Pancreas (tissue), 10 donors: ENCODE measurements around the gene CDK11B. TPM values are rescaled to one million over a fixed set of nuclear protein-coding genes. Genes with fewer than 3 reads are reported as not detected.

Experiments
- ATAC-seq, 4 donors: fragments of 200-7000 bp; cut with Tn5 transposase; one replicate each; pipeline versions ENCODE4 v1.8.0 to v1.9.1; 2020; ENCODE audit warnings: mild to moderate bottlenecking in 4 of 4, moderate library complexity in 4 of 4
- DNase-seq, 6 donors: peaks; one replicate each; pipeline ENCODE4 v3.0.0-alpha.2; 2020
- FAIRE-seq: peaks from 2 replicates; lab custom pipeline; 2012; peaks lifted over from hg19 to GRCh38; lab: Jason Lieb, UNC
- H3K27ac ChIP-seq, 4 donors: fragments of 200-600 bp; sonication (generic); 1 replicate in 3 of 4; 2 replicates in 1 of 4; pipeline versions ENCODE4 v1.5.0 to v1.8.0; 2020
- H3K27me3 ChIP-seq, 4 donors: fragments of 200-600 bp; one replicate each; pipeline ENCODE4 v1.8.0; 2021
- H3K36me3 ChIP-seq, 3 donors: fragments of 200-600 bp; sonication (generic) in 1 of 3; one replicate each; pipeline versions ENCODE4 v1.5.0 to v1.8.0; 2020 to 2021
- H3K4me1 ChIP-seq, 3 donors: fragments of 200-600 bp; one replicate each; pipeline ENCODE4 v1.8.0; 2021
- H3K4me3 ChIP-seq, 4 donors: fragments of 200-600 bp; sonication (generic) in 2 of 4; one replicate each; pipeline versions ENCODE4 v1.5.0 to v1.8.0; 2020 to 2021
- H3K9me3 ChIP-seq, 4 donors: fragments of 200-600 bp; one replicate each; pipeline ENCODE4 v1.8.0; 2021
- WGBS, 2 donors: extraction: QIAGEN DNeasy Blood & Tissue Kit; methylation state at CpG; one replicate each; pipeline ENCODE4 v1.1.7; 2013; 5-methylcytosine and 5-hydroxymethylcytosine counted together
- intact Hi-C, 3 donors: fragments of 100-400 bp; cut with DNase I; formaldehyde crosslinking; loops; one replicate each; pipeline versions ENCODE4 v1.11.1 to v1.14.2; 2022
- polyA plus RNA-seq, 2 donors: library from polyadenylated mRNA; stranded (reverse); fragments of 200-250 nt; gene quantifications; one replicate each; pipeline ENCODE4 v1.2.3, GENCODE V29; 2013
- total RNA-seq, 6 donors: library from RNA; stranded (reverse); fragmentation: NEBNext Ultra II Directional in 4 of 6; extraction: Animal tissue kit (Norgen Biotek cat#: 25700) in 4 of 6; gene quantifications; one replicate each; pipeline versions ENCODE4 v1.2.1 to v1.2.4, GENCODE V29; 2021 to 2023
- TF ChIP-seq, protein P1 (sequence below), 4 donors: fragments of 200-600 bp; sonication (generic) in 3 of 4; IDR thresholded peaks; one replicate each; pipeline versions ENCODE4 v1.5.0 to v1.8.0; 2021; ENCODE audit warnings: antibody characterized with exemption in 4 of 4
- donor health status: healthy with polysubstance abuse.
- donor health status: DM: no; HTN: no; CAD: no; lungs with moderate emphysema.
- donor health status: DM: no; HTN: no; CAD: no.
- donor health status: control.
- donor health status: control.
- donor health status: Bipolar disorder and iron deficiency.
- donor health status: DM: yes; HTN: yes; CAD: no.
- donor health status: DM: no; HTN: no; CAD: no.
- donor health status: DM: no; HTN: no; CAD: no.
- donor health status: DM: yes; HTN: yes; CAD: no.

Gene CDK11B
- total and polyA plus RNA-seq, 8 donors, result 9.0 to 31.8 (median 10.9) TPM

- intact Hi-C loops, result no loop called here
- WGBS, 2 donors, result 6 to 7% methylated on average over 22 to 48 of the region's 48 CpGs
- TF ChIP-seq, protein P1, sequence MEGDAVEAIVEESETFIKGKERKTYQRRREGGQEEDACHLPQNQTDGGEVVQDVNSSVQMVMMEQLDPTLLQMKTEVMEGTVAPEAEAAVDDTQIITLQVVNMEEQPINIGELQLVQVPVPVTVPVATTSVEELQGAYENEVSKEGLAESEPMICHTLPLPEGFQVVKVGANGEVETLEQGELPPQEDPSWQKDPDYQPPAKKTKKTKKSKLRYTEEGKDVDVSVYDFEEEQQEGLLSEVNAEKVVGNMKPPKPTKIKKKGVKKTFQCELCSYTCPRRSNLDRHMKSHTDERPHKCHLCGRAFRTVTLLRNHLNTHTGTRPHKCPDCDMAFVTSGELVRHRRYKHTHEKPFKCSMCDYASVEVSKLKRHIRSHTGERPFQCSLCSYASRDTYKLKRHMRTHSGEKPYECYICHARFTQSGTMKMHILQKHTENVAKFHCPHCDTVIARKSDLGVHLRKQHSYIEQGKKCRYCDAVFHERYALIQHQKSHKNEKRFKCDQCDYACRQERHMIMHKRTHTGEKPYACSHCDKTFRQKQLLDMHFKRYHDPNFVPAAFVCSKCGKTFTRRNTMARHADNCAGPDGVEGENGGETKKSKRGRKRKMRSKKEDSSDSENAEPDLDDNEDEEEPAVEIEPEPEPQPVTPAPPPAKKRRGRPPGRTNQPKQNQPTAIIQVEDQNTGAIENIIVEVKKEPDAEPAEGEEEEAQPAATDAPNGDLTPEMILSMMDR (IDR thresholded peaks at IDR 0.05), result no peak
- no peaks in the 10 kb centered on the region for H3K27me3 ChIP-seq
- no peaks in the 10 kb centered on the region for H3K4me1 ChIP-seq
- ATAC-seq, result peak in 2 of 4 donors; percentile 11 to 12
- no peak for FAIRE-seq
- H3K4me3 ChIP-seq, result no peak within 1 kb of the TSS
- H3K36me3 ChIP-seq, result peaks cover 0 to 13% (median 0%) of the 10 kb centered on the region in 3 donors
- H3K27ac ChIP-seq, result no peak within 1 kb of the TSS
- H3K9me3 ChIP-seq, result no peaks in the 10 kb centered on the region
- peak in 3 of 6 donors; percentile 37 to 77 (median 60) for DNase-seq
Measured at GRCh38 chr1:1631782-1632420, 26.9 kb downstream of the CDK11B start, which contains the start of gene MMP23B. Gene MMP23B, plus strand, starts transcription at chr1:1632173. Its CDS starts 46 bp downstream, at chr1:1632219.

GRCh38 chr1:1630965-1631781 is 27.6 kb downstream of the CDK11B start:
- ATAC-seq (peak in 3 of 4 donors; percentile 23 to 27 (median 23)), FAIRE-seq (no peak), DNase-seq (peak in 4 of 6 donors; percentile 23 to 80 (median 61))
- intact Hi-C loops, result no loop called here
- 27 to 28% methylated on average over 48 to 79 of the region's 79 CpGs for WGBS, 2 donors
- Histone ChIP-seq H3K27ac (peak overlapping the region in 1 of 4 donors; percentile 44), H3K9me3 (no peaks in the 10 kb centered on the region), H3K4me3 (peak overlapping the region in 1 of 4 donors; percentile 10), H3K36me3 (peaks cover 0 to 6% (median 0%) of the 10 kb centered on the region in 3 donors), H3K27me3 (no peaks in the 10 kb centered on the region), H3K4me1 (no peaks in the 10 kb centered on the region)
- TF ChIP-seq, protein P1 (IDR thresholded peaks at IDR 0.05), result no peak

GRCh38 chr1:1630191-1630964 is 28.4 kb downstream of the CDK11B start:
- WGBS, 2 donors, result 69 to 81% methylated on average over 58 to 81 of the region's 81 CpGs
- Histone ChIP-seq H3K27me3 (no peaks in the 10 kb centered on the region), H3K27ac (peak overlapping the region in 2 of 4 donors; percentile 33 to 44), H3K4me1 (no peaks in the 10 kb centered on the region), H3K36me3 (peaks cover 0 to 6% (median 0%) of the 10 kb centered on the region in 3 donors), H3K4me3 (peak overlapping the region in 1 of 4 donors; percentile 10), H3K9me3 (no peaks in the 10 kb centered on the region)
- DNase-seq, result peak in 4 of 6 donors; percentile 41 to 81 (median 58)
- peak in 3 of 4 donors; percentile 33 to 42 (median 39) for ATAC-seq
- FAIRE-seq, result no peak
- intact Hi-C loops, result no loop called here
- TF ChIP-seq, protein P1 (IDR thresholded peaks at IDR 0.05), result no peak

DNA sequence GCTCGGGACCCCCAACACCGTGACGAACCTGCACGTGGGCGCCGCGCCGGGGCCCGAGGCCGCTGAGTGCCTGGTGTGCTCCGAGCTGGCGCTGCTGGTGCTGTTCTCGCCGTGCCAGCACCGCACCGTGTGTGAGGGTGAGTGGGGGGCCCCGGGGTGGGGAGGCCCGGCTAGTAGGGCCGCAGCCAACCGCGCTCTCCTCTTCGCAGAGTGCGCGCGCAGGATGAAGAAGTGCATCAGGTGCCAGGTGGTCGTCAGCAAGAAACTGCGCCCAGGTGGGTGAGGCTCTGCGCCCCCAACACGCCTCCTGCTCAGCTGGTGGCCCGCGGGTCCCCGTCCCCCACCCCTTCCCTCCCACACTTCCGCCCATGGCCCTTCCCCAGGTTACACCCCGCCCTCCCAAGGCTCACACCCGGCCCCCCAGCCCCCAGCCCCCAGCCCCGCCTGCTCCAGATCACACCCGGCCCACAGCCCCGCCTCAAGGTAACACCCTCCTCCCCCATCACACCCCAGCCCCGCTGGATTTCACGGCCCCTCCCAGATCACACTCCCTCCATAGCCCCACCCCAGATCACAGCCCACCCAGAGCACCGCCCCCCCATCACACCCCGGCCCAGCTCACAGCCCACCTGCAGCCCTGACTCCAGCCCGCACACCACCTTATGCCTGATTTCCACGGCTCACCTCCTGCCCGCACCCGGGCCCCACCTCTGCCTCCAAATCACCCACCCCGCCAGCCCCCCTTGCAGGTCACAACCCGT is 29.2 kb downstream of the CDK11B start:
- DNase-seq, result peak in 3 of 6 donors; percentile 26 to 64 (median 33)
- Histone ChIP-seq H3K9me3 (no peaks in the 10 kb centered on the region), H3K4me3 (no peak overlapping the region), H3K27me3 (no peaks in the 10 kb centered on the region), H3K4me1 (no peaks in the 10 kb centered on the region), H3K27ac (no peak overlapping the region), H3K36me3 (peaks cover 0 to 6% (median 0%) of the 10 kb centered on the region in 3 donors)
- intact Hi-C loops, result no loop called here
- WGBS, 2 donors, result 85 to 91% methylated on average over 35 to 48 of the region's 48 CpGs
- ATAC-seq, result peak in 1 of 4 donors; percentile 4
- TF ChIP-seq, protein P1 (IDR thresholded peaks at IDR 0.05), result no peak
- FAIRE-seq, result no peak
